Vagina (tissue), 2 donors: ENCODE data around the gene BRICD5.

Experiments used
- CTCF ChIP-seq, 3 experiments: fragments of 450-650 bp in 2 of 3; fragments of 200-600 bp in 1 of 3; sonication (generic) in 1 of 3; IDR thresholded peaks; one replicate each; pipeline ENCODE4 v1.5.1; 2017 to 2019; ENCODE audit warnings: antibody characterized with exemption in 3 of 3, mild to moderate bottlenecking in 2 of 3, moderate library complexity in 2 of 3
- POLR2A ChIP-seq, 2 donors: fragments of 450-650 bp; IDR thresholded peaks; one replicate each; pipeline ENCODE4 v1.6.1; 2017; ENCODE audit warnings: antibody characterized with exemption in 2 of 2, mild to moderate bottlenecking in 2 of 2, moderate library complexity in 2 of 2

GRCh38 chr16:2180962-2181923 is 29.4 kb downstream of the BRICD5 start:
- TF ChIP-seq CTCF (IDR thresholded peaks at IDR 0.05) (no peak), POLR2A (IDR thresholded peaks at IDR 0.05) (no peak)
